D341Med (cell line): Measurements from ENCODE around the gene OTX1.
"Not testable (repeated sequence)": the region's sequence is repeated elsewhere in the genome, so short reads cannot be mapped to it uniquely, and the experiment has no call there.

Experiments used
- DNase-seq: peaks from one replicate; pipeline ENCODE4 v3.0.0; 2012; ENCODE audit warnings: low spot score

OTX1 gene

DNA sequence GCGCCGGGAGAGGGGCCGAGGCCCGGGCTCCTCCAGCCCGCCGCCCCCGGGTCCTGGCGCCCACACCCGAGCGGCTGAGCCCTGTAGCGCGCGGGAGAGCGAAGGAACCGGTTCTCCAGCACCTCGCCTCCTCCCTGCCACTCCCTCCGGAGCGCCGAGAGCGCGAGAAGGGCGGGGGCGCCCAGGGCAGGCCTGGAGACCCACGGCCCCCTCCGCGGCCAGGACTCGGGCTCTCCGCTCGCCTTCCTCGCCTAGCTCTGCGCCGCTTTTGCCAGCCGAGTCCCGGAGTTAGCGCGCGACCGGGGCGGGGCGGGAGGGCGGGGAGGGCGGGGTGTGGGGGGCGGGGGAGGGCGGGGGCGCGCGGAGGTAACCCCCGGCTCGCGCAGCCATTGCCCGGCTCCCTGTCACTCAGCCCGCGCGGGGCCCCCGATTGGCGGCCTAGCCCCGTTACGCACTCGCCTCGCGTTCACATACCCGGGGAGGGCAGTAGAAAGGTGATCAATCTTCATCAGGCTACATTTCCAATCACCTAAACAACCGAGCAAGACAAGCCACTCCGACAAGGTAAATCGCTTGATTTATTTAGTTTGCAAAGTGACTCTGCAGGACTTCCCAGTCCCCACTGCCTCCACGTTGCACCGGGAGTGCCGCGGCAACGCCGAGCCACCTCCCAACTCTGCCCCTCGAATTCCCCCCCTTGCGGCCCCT, at the start of gene OTX1:
OTX1 (plus strand) TSS at position 497 of the 708 bp plus-strand sequence. CDS start 2,161 bp downstream, outside the sequence.
- peak; percentile 90 for DNase-seq

DNA sequence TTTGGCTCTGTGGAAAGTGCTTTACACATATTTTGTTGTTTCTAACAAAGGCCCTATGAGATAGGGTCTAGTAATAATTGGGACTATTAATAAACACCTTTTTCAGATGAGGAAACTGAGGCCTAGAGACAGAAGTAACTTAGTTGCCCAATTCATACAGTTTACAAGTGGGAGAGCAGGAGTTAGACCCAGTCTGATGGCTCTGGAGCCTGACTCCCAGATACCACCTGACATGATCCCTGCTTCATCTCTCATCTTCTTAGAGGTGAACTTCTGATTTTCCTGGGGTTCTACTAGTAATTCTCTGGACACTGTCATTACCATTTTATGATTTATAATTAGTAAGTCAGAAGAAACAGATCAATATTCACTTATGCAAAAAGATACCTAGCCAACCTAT, 49.1 kb upstream of the OTX1 start:
- DNase-seq: no peak

GRCh38 chr2:63003351-63003750, 47.3 kb upstream of the OTX1 start:
- no peak for DNase-seq

DNA sequence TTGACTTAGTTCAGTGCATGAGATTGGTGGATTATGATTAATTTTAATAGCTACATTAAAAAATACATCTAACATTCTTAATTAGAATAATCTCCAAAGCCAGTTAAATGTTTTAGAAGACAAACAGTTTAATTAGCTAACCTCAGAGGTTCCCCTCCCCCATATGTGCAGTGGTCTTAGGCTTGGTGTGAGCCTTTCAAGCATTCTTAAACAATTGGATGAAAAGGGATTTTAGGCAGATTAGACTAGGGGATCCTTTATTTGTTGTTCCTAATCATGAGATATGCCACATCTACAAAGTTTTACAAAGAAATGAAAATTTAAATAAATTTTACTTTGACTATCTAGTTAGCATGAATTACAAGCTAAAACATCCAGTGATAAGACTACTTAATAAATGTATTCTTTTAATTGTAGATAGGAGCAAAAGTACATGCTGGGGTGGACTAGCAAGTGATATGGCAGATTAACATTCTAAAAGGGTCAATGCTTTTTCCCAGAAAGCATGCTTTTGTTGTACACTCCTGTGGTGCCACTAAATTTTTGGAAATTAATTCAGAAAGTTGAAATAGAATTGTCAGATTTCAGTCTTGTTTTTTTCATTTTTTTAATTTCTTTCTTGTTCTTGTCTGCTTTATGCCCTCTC, 42.7 kb upstream of the OTX1 start:
- no peak for DNase-seq

- no peak for DNase-seq
Observed at GRCh38 chr2:63008838-63009237, 41.8 kb upstream of the OTX1 start.

DNA sequence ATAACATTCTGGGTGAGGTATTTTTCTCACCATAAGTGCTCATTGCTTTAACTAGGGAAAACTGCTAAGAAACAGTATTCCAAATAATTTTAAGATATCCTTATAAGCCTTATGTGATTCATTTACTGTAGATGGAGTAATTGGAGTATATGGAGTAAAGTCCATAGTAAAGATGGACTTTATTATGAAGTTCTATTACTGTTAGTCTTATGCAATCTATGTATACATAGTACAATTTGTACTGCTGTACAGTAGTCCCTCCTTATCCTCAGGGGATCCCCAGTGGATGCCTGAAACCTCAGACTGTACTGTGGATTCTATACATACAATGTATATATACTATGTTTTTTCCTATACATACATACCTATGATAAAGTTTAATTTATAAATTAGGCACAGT, 41.1 kb upstream of the OTX1 start:
- DNase-seq: no peak

- DNase-seq: no peak
Observed at GRCh38 chr2:63012541-63012940, 38.1 kb upstream of the OTX1 start.

GRCh38 chr2:63013438-63013837, 37.2 kb upstream of the OTX1 start:
- DNase-seq: no peak

DNA sequence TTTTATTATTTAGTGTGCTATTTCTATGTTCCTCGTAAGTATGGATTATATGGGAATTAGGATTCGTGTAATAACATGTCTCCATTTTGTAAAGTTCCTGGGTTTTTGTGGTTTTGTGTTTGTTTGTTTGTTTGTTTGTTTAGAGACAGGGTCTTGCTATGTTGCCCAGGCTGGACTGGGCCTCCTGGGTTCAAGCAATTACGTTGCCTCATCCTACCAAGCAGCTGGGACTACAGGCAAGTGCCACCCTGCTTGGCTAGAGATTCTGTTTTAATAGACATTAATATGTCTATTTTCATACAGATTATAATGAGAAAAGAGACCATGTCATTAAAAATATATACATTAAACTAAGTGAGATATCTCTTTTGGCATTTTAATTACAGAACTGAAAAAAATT, 35.2 kb upstream of the OTX1 start:
- DNase-seq: no peak

DNA sequence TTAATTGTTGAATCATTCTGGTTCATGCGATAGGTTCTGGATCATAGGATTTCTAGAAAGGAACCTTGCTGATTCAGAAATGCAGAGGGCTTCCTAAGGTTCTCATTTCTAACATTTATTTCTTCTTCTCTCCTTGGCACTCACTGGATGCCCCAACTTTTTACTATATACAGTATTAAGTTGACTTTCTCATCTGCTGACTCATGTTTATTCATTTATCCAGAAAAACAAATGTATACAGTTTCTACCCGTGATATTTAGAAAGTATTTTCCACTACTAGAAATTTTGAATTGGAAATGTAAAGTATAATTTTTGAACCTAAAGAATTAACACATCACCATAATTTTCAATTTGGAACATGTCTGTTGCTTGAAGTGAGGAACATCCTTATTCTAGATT, 32.2 kb upstream of the OTX1 start:
- no peak for DNase-seq

DNA sequence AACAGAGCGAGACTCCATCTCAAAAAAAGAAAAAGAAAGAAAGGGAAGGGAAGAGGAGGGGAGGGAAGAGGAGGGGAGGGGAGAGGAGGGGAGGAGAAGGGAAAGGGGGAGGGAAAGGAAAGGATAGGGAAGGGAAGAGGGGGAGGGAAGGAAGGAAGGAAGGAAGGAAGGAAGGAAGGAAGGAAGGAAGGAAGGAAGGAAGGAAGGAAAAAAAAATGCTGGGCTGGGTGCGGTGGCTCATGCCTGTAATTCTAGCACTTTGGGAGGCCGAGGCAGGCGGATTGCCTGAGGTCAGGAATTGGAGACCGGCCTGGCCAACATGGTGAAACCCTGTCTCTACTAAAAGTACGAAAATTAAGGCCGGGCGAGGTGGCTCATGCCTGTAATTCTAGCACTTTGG, 30.9 kb upstream of the OTX1 start:
- not testable (repeated sequence) for DNase-seq

DNA sequence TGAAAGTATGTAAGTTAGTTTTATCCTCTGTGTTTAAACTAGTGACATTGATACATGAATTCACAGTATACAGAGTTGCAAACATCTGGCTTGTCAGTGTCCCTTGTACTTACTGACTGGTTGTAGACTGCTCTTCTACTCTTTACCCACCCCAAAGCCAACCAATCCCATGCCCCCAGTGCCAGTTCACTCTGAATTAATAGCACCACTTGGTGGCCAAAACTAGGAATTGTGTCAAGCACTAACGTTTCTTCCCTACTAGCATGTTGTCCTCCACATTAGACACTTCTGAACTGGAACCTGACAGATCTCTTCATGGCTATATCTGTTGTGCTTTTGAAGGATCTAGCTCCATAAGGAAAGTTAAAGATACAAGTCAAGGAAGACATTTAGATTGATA, 27.2 kb upstream of the OTX1 start:
- DNase-seq: peak; percentile 65

- DNase-seq: no peak
Observed at GRCh38 chr2:63027220-63027619, 23.4 kb upstream of the OTX1 start.

GRCh38 chr2:63029058-63029457, 21.6 kb upstream of the OTX1 start:
- DNase-seq: no peak

- DNase-seq: no peak
Observed at GRCh38 chr2:63034526-63034925, 16.1 kb upstream of the OTX1 start.

DNA sequence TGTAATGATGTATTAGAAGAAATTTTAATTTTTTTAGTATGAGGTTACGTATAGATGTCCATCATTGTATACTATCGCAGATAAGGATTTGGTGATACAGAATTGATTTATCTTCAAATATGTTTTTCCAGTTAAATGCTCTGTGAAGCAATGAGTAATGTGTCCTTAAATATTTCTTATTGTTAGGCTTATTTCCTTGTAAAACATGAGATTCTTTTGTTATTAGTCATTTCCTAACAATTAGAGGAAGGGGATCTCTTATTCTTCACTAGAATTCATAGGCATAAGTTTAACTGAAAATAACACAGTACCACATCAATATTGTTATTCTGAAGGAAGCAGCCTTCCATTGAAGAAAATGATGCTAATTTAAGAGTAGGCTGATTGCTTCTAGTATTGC, 15.5 kb upstream of the OTX1 start:
- DNase-seq: no peak

GRCh38 chr2:63035660-63036059, 15.0 kb upstream of the OTX1 start:
- no peak for DNase-seq

GRCh38 chr2:63038034-63038433, 12.6 kb upstream of the OTX1 start:
- DNase-seq: no peak

- DNase-seq: no peak
Observed at GRCh38 chr2:63040586-63040985, 10.0 kb upstream of the OTX1 start.

DNA sequence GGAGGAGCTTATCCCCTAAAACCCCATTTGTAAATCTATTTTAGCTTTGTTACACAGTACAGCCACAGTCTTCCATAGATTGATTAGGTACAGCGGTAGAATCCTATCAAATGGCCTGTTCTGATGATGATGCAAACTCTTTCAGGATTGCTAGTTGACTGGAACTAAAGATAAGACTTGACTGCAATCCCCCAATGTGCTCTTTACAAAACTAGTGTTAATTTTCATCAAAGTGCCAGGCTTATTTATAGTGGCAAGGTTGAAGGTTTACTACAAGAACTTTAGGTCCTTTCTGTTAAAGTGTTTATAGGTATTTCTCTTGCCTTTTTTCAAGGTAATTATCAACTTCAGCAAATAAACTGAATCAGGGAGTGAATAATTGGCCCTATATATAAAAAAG, 9.0 kb upstream of the OTX1 start:
- DNase-seq: no peak

GRCh38 chr2:63044362-63045327, 6.0 kb upstream of the OTX1 start:
- DNase-seq: no peak

DNA sequence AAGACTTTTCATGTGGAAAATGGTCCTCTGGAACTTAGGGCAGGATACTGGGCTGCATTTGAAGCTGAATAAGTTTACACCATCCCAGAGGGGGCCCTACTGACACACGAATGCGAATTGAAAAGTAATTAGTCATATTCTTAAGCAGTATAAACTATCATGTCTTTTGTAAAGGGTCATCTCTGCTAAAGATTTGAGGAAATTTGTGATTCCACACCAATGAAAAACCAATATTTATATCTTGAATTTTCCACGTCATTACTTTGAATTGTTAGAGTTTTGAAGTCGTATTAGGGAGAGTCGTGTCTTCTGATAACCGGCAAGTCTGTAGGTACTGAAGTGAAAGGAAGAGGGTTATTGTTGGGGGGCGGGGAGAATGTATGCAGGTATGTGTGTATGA, 4.1 kb upstream of the OTX1 start:
- DNase-seq: no peak

- no peak for DNase-seq
Observed at GRCh38 chr2:63046961-63047320, 3.7 kb upstream of the OTX1 start.
